ENCODE results near the gene ANO9.

The ANO9 gene

GRCh38 chr11:385594-386351, 56.0 kb downstream of the ANO9 start:
- DNase-seq (ENCODE audit: low read depth in 2 of 2), result no peak

- no peak for DNase-seq (ENCODE audit: low read depth in 2 of 2)
These were observed 57.3 kb downstream of the ANO9 start for GRCh38 chr11:384511-384910.

GRCh38 chr11:383431-383830, 58.4 kb downstream of the ANO9 start:
- no peak for DNase-seq (ENCODE audit: low read depth in 2 of 2)

- DNase-seq (ENCODE audit: low read depth in 2 of 2), result no peak
These were observed 59.7 kb downstream of the ANO9 start for GRCh38 chr11:382081-382629.

GRCh38 chr11:381501-382072, 60.2 kb downstream of the ANO9 start:
- no peak for DNase-seq (ENCODE audit: low read depth in 2 of 2)

GRCh38 chr11:380996-381395, 60.8 kb downstream of the ANO9 start:
- no peak for DNase-seq (ENCODE audit: low read depth in 2 of 2)

GRCh38 chr11:380491-380890, 61.3 kb downstream of the ANO9 start:
- DNase-seq (ENCODE audit: low read depth in 2 of 2), result no peak

- DNase-seq (ENCODE audit: low read depth in 2 of 2), result no peak
These were observed 61.7 kb downstream of the ANO9 start for GRCh38 chr11:380095-380480.

- DNase-seq (ENCODE audit: low read depth in 2 of 2), result no peak
These were observed 62.4 kb downstream of the ANO9 start for GRCh38 chr11:379205-380094.

- no peak for DNase-seq (ENCODE audit: low read depth in 2 of 2)
These were observed 63.8 kb downstream of the ANO9 start for GRCh38 chr11:377883-378500.

GRCh38 chr11:377174-377865, 64.5 kb downstream of the ANO9 start:
- DNase-seq (ENCODE audit: low read depth in 2 of 2), result no peak

- no peak for DNase-seq (ENCODE audit: low read depth in 2 of 2)
These were observed 65.2 kb downstream of the ANO9 start for GRCh38 chr11:376531-377173.

GRCh38 chr11:375065-376025, 66.5 kb downstream of the ANO9 start:
- no peak for DNase-seq (ENCODE audit: low read depth in 2 of 2)

- DNase-seq (ENCODE audit: low read depth in 2 of 2), result no peak
These were observed 67.9 kb downstream of the ANO9 start for GRCh38 chr11:373716-374551.

GRCh38 chr11:372809-373715, 68.7 kb downstream of the ANO9 start:
- DNase-seq (ENCODE audit: low read depth in 2 of 2), result no peak

GRCh38 chr11:371716-372590, 69.9 kb downstream of the ANO9 start:
- no peak for DNase-seq (ENCODE audit: low read depth in 2 of 2)

- no peak for DNase-seq (ENCODE audit: low read depth in 2 of 2)
These were observed 70.8 kb downstream of the ANO9 start for GRCh38 chr11:371051-371450.
